Spleen (tissue), 11 donors: ENCODE measurements around the gene ADH5. TPM values are rescaled to one million over a fixed set of nuclear protein-coding genes. Genes with fewer than 3 reads are reported as not detected.

ENCODE experiments used
- DNase-seq: peaks from one replicate; pipeline ENCODE4 v3.0.0-alpha.2; 2020
- H3K27ac ChIP-seq, 8 donors: fragments of 200-600 bp; sonication (generic) in 7 of 8; 1 replicate in 4 of 8; 2 replicates in 4 of 8; pipeline versions ENCODE4 v1.5.0 to v1.8.0; 2016 to 2021; ENCODE audit warnings: inconsistent platforms in 4 of 8, mild to moderate bottlenecking in 4 of 8, moderate library complexity in 1 of 8
- H3K27me3 ChIP-seq, 7 donors: fragments of 200-600 bp; sonication (generic) in 6 of 7; replicated peaks in 1 of 7; 1 replicate in 4 of 7; 2 replicates in 3 of 7; pipeline versions ENCODE4 v1.5.0 to v1.8.0; 2016 to 2021; ENCODE audit warnings: inconsistent platforms in 3 of 7, mild to moderate bottlenecking in 1 of 7
- H3K36me3 ChIP-seq, 6 donors: fragments of 200-600 bp; sonication (generic) in 5 of 6; 1 replicate in 4 of 6; 2 replicates in 2 of 6; pipeline versions ENCODE4 v1.5.0 to v1.8.0; 2016 to 2021; ENCODE audit warnings: inconsistent platforms in 2 of 6
- H3K4me1 ChIP-seq, 6 donors: fragments of 200-600 bp; sonication (generic) in 5 of 6; 1 replicate in 3 of 6; 2 replicates in 3 of 6; pipeline versions ENCODE4 v1.5.0 to v1.8.0; 2016 to 2021; ENCODE audit warnings: inconsistent platforms in 3 of 6
- H3K4me3 ChIP-seq, 8 donors: fragments of 200-600 bp; sonication (generic) in 7 of 8; 1 replicate in 4 of 8; 2 replicates in 4 of 8; pipeline versions ENCODE4 v1.5.0 to v1.8.0; 2016 to 2021; ENCODE audit warnings: inconsistent platforms in 4 of 8, mild to moderate bottlenecking in 4 of 8, moderate library complexity in 2 of 8
- H3K9me3 ChIP-seq, 8 donors: fragments of 200-600 bp; sonication (generic) in 7 of 8; 1 replicate in 4 of 8; 2 replicates in 4 of 8; pipeline versions ENCODE4 v1.5.0 to v1.8.0; 2016 to 2021; ENCODE audit warnings: inconsistent platforms in 4 of 8
- CTCF ChIP-seq, 11 experiments: fragments of 200-600 bp in 7 of 11; fragments of 450-650 bp in 4 of 11; sonication (generic) in 4 of 11; IDR thresholded peaks in 8 of 11; conservative IDR thresholded peaks in 3 of 11; 1 replicate in 7 of 11; 2 replicates in 4 of 11; pipeline versions ENCODE4 v1.4.0 to v1.8.0; 2016 to 2021; ENCODE audit warnings: antibody characterized with exemption in 11 of 11, inconsistent platforms in 4 of 11, mild to moderate bottlenecking in 1 of 11
- POLR2A ChIP-seq, 3 donors: fragments of 450-650 bp; IDR thresholded peaks; one replicate each; pipeline ENCODE4 v1.5.1; 2017; ENCODE audit warnings: antibody characterized with exemption in 3 of 3, mild to moderate bottlenecking in 1 of 3
- POLR2AphosphoS5 ChIP-seq, 3 donors: sonication (generic); formaldehyde crosslinking; IDR thresholded peaks; one replicate each; pipeline ENCODE4 v1.5.1; 2017; ENCODE audit warnings: antibody characterized with exemption in 3 of 3
- WGBS, 5 donors: extraction: QIAGEN DNeasy Blood & Tissue Kit in 3 of 5; methylation state at CpG; one replicate each; pipeline versions ENCODE4 v1.1.5 to v1.1.7; 2013 to 2018; 5-methylcytosine and 5-hydroxymethylcytosine counted together
- intact Hi-C: fragments of 100-400 bp; cut with DNase I; formaldehyde crosslinking; loops from one replicate; pipeline ENCODE4 v1.15.0; 2023; ENCODE audit warnings: low total_unique reads
- polyA plus RNA-seq, 3 donors: library from polyadenylated mRNA; stranded (reverse); fragments of 200-250 nt; gene quantifications; one replicate each; pipeline ENCODE4 v1.2.1, GENCODE V29; 2013
- total RNA-seq, 7 donors: library from RNA; depleted of rRNA in 3 of 7; stranded (reverse); fragments of >200 nt in 3 of 7; fragmentation: NEBNext Ultra II Directional in 4 of 7; extraction: Animal tissue kit (Norgen Biotek cat#: 25700) in 4 of 7; gene quantifications; one replicate each; pipeline versions ENCODE4 v1.1.0 to v1.2.1, GENCODE V29; 2016 to 2021
- donor health status: healthy with polysubstance abuse.
- donor health status: DM: no; HTN: no; CAD: no; lungs with moderate emphysema.
- donor health status: DM: no; HTN: no; CAD: no.
- donor health status: Bipolar disorder and iron deficiency.
- donor health status: healthy.
- donor health status: DM: no; HTN: no; CAD: no.
- donor health status: DM: yes; HTN: yes; CAD: no.

ADH5 gene
- total and polyA plus RNA-seq, 10 donors: 54.2 to 93.1 (median 74.4) TPM

GRCh38 chr4:99061048-99061700 is 27.4 kb downstream of the ADH5 start:
- DNase-seq: no peak
- no peaks in the 10 kb centered on the region for H3K9me3 ChIP-seq
- peaks cover 0 to 5% (median 1%) of the 10 kb centered on the region in 6 donors for H3K4me1 ChIP-seq
- 86 to 94% (median 90%) methylated on average over 8 of the region's 8 CpGs for WGBS, 5 donors
- no peak overlapping the region for H3K4me3 ChIP-seq
- intact Hi-C loops: no loop called here
- TF ChIP-seq POLR2AphosphoS5 (IDR thresholded peaks at IDR 0.05) (no peak), POLR2A (IDR thresholded peaks at IDR 0.05) (no peak), CTCF (IDR thresholded peaks at IDR 0.05 in 8 of 11, conservative IDR thresholded peaks at IDR 0.05 in 3 of 11) (no peak)
- H3K27me3 ChIP-seq: no peaks in the 10 kb centered on the region
- no peak overlapping the region for H3K27ac ChIP-seq
- H3K36me3 ChIP-seq: peaks cover 0 to 74% (median 21%) of the 10 kb centered on the region in 6 donors

DNA sequence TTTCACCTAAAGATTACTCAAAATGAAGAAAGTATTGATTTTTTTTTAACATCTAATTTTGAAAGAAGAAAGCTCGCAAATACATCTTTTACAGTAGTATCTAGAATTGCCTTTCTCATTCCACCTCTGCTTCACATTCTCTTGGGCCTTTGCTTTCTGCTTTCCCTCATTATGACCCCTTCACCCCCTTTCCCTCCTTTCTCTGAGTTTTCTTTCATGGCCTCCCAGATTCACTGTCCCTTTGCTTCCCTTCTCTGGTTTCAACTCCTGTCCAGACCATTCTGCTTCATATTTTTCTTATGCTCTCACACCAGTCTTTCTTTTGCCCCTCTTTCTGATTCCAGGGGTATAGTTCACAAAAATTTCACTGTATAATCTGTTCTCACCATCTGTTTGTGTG is 29.0 kb downstream of the ADH5 start:
- no peaks in the 10 kb centered on the region for H3K9me3 ChIP-seq

DNA sequence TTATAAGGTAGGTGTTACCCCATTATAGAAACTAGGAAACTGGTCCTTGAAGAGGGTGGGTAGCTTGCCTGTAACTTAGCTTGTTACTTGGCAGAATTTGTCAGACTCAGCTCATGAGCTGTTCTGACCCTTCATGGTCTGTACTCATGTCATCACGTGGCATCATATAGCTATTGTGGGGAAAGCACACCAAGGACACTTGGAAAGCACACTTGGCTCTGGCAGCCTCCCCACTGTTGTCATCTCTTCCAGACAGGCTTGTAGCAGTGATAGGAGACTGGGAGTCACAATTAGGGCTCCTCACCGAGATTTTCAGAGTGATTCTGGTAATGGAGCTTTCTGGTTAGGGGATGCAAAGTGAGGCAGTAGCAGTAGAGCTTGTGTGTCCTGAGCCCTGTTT is 30.4 kb downstream of the ADH5 start:
- no peak for DNase-seq
- Histone ChIP-seq H3K4me1 (peaks cover 0 to 15% (median 6%) of the 10 kb centered on the region in 6 donors), H3K9me3 (no peaks in the 10 kb centered on the region), H3K27ac (no peak overlapping the region), H3K36me3 (peaks cover 0 to 75% (median 21%) of the 10 kb centered on the region in 6 donors), H3K27me3 (no peaks in the 10 kb centered on the region), H3K4me3 (no peak overlapping the region)
- WGBS, 5 donors: 92 to 100% (median 95%) methylated on average over 2 of the region's 2 CpGs
- TF ChIP-seq POLR2A (IDR thresholded peaks at IDR 0.05) (no peak), CTCF (IDR thresholded peaks at IDR 0.05 in 8 of 11, conservative IDR thresholded peaks at IDR 0.05 in 3 of 11) (no peak), POLR2AphosphoS5 (IDR thresholded peaks at IDR 0.05) (no peak)
- intact Hi-C loops: loop anchor here (5.0 kb wide), 2 partner anchors 61 to 591 kb away; partner anchors contain the start of gene METAP1

More for the DNA sequence above, 29.0 kb downstream of the ADH5 start:
- 93 to 97% (median 96%) methylated on average over 1 of the region's 1 CpG for WGBS, 5 donors
- Histone ChIP-seq H3K4me1 (peaks cover 0 to 15% (median 6%) of the 10 kb centered on the region in 6 donors), H3K36me3 (peaks cover 0 to 72% (median 21%) of the 10 kb centered on the region in 6 donors), H3K27ac (no peak overlapping the region), H3K27me3 (no peaks in the 10 kb centered on the region), H3K4me3 (no peak overlapping the region)
- intact Hi-C loops: loop anchor here (5.0 kb wide), 2 partner anchors 62 to 592 kb away; partner anchors contain the start of gene METAP1
- DNase-seq: no peak
- TF ChIP-seq POLR2AphosphoS5 (IDR thresholded peaks at IDR 0.05) (no peak), CTCF (IDR thresholded peaks at IDR 0.05 in 8 of 11, conservative IDR thresholded peaks at IDR 0.05 in 3 of 11) (no peak), POLR2A (IDR thresholded peaks at IDR 0.05) (no peak)

GRCh38 chr4:99054428-99054994 is 34.1 kb downstream of the ADH5 start:
- TF ChIP-seq POLR2AphosphoS5 (IDR thresholded peaks at IDR 0.05) (no peak), CTCF (IDR thresholded peaks at IDR 0.05 in 8 of 11, conservative IDR thresholded peaks at IDR 0.05 in 3 of 11) (no peak), POLR2A (IDR thresholded peaks at IDR 0.05) (no peak)
- DNase-seq: no peak
- intact Hi-C loops: no loop called here
- WGBS, 5 donors: 76 to 90% (median 86%) methylated on average over 3 of the region's 3 CpGs
- Histone ChIP-seq H3K27me3 (no peaks in the 10 kb centered on the region), H3K27ac (no peak overlapping the region), H3K4me3 (no peak overlapping the region), H3K4me1 (peaks cover 0 to 15% (median 6%) of the 10 kb centered on the region in 6 donors), H3K36me3 (peaks cover 0 to 82% (median 20%) of the 10 kb centered on the region in 6 donors), H3K9me3 (no peaks in the 10 kb centered on the region)
